ENCODE measurements around the gene LCORL. TPM values are rescaled to one million over a fixed set of nuclear protein-coding genes. Genes with fewer than 3 reads are reported as not detected.
"Not testable (repeated sequence)": the region's sequence is repeated elsewhere in the genome, so short reads cannot be mapped to it uniquely, and the experiment has no call there.

The LCORL gene
- total RNA-seq, 1 experiment from 2014 or later, result 11.3 TPM

GRCh38 chr4:17859793-17860406 lies 161.7 kb downstream of the LCORL start:
- no peak overlapping the region for H3K4me3 ChIP-seq (ENCODE audit: low read depth, low read length)
- no TSS peak for BruUV-seq (replicated peaks)
- H3K27me3 ChIP-seq (replicated peaks; ENCODE audit: control insufficient read depth, insufficient read depth, low read length), result no peaks in the 10 kb centered on the region
- TF ChIP-seq, protein P1, sequence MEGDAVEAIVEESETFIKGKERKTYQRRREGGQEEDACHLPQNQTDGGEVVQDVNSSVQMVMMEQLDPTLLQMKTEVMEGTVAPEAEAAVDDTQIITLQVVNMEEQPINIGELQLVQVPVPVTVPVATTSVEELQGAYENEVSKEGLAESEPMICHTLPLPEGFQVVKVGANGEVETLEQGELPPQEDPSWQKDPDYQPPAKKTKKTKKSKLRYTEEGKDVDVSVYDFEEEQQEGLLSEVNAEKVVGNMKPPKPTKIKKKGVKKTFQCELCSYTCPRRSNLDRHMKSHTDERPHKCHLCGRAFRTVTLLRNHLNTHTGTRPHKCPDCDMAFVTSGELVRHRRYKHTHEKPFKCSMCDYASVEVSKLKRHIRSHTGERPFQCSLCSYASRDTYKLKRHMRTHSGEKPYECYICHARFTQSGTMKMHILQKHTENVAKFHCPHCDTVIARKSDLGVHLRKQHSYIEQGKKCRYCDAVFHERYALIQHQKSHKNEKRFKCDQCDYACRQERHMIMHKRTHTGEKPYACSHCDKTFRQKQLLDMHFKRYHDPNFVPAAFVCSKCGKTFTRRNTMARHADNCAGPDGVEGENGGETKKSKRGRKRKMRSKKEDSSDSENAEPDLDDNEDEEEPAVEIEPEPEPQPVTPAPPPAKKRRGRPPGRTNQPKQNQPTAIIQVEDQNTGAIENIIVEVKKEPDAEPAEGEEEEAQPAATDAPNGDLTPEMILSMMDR (IDR thresholded peaks at IDR 0.05; ENCODE audit: insufficient read depth in 1 of 2, low read depth in 1 of 2, low read length in 1 of 2, severe bottlenecking in 1 of 2, unreplicated experiment in 1 of 2), result no peak
- intact Hi-C loops (cut with micrococcal nuclease; ENCODE audit: unreplicated experiment), result loop anchor here (5.0 kb wide), 1 partner anchor 217 kb away; no protein-coding TSS in a partner anchor
- no peaks in the 10 kb centered on the region; the same call in 1 of the 2 replicates for H3K9me3 ChIP-seq
- H3K9me3 Mint-ChIP-seq (ENCODE audit: unreplicated experiment), result peaks cover 9% of the 10 kb centered on the region
- no peak overlapping the region for H3K27ac Mint-ChIP-seq (ENCODE audit: unreplicated experiment)
- peaks cover 6% of the 10 kb centered on the region for H3K36me3 Mint-ChIP-seq (ENCODE audit: insufficient read depth, unreplicated experiment)
- no peak for DNase-seq
- ChIA-PET POLR2A (no interaction called here), CTCF (no interaction called here)
- H3K4me3 Mint-ChIP-seq (ENCODE audit: unreplicated experiment), result no peak overlapping the region
- no peaks in the 10 kb centered on the region for H3K4me1 ChIP-seq
- H3K4me1 Mint-ChIP-seq (ENCODE audit: low read depth, unreplicated experiment), result no peaks in the 10 kb centered on the region
- H3K36me3 ChIP-seq (ENCODE audit: control insufficient read depth, insufficient read depth, low read length), result no peaks in the 10 kb centered on the region
- no peaks in the 10 kb centered on the region for H3K27me3 Mint-ChIP-seq (ENCODE audit: insufficient read depth, unreplicated experiment)

DNA sequence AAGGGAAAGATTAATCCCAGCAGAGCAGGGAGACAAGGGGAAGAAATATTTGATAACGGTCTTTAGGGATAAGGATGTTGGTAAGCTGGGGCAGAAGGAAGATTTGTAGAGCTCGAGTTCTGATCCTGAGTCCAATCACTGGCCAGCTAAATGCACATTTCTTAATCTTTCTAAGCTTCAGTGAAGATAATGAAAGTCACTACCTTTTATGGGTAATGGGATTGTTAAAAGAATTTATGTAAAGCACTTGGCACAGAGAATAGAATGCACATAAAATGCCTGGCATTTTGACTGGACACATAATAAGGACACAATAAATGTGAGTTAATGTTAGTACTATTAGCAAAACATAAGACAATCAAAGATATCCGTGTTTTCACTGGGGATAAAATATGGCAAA lies 167.5 kb downstream of the LCORL start:
- DNase-seq, result no peak
- no TSS peak for BruUV-seq (replicated peaks)
- Histone ChIP-seq H3K4me1 (no peaks in the 10 kb centered on the region), H3K4me3 (ENCODE audit: low read depth, low read length) (no peak overlapping the region), H3K9me3 (no peaks in the 10 kb centered on the region), H3K36me3 (ENCODE audit: control insufficient read depth, insufficient read depth, low read length) (no peaks in the 10 kb centered on the region), H3K27me3 (replicated peaks; ENCODE audit: control insufficient read depth, insufficient read depth, low read length) (no peaks in the 10 kb centered on the region)
- TF ChIP-seq, protein P1 (IDR thresholded peaks at IDR 0.05; ENCODE audit: insufficient read depth in 1 of 2, low read depth in 1 of 2, low read length in 1 of 2, severe bottlenecking in 1 of 2, unreplicated experiment in 1 of 2), result no peak
- H3K4me1 Mint-ChIP-seq (ENCODE audit: low read depth, unreplicated experiment), result no peaks in the 10 kb centered on the region
- CTCF ChIA-PET, result no interaction called here
- no peak overlapping the region for H3K4me3 Mint-ChIP-seq (ENCODE audit: unreplicated experiment)
- peaks cover 10% of the 10 kb centered on the region for H3K36me3 Mint-ChIP-seq (ENCODE audit: insufficient read depth, unreplicated experiment)
- POLR2A ChIA-PET, result no interaction called here
- no peaks in the 10 kb centered on the region for H3K27me3 Mint-ChIP-seq (ENCODE audit: insufficient read depth, unreplicated experiment)
- intact Hi-C loops (cut with micrococcal nuclease; ENCODE audit: unreplicated experiment), result no loop called here
- H3K9me3 Mint-ChIP-seq (ENCODE audit: unreplicated experiment), result no peaks in the 10 kb centered on the region
- H3K27ac Mint-ChIP-seq (ENCODE audit: unreplicated experiment), result no peak overlapping the region

- Histone ChIP-seq H3K4me1 (no peaks in the 10 kb centered on the region), H3K36me3 (ENCODE audit: control insufficient read depth, insufficient read depth, low read length) (no peaks in the 10 kb centered on the region), H3K27me3 (replicated peaks; ENCODE audit: control insufficient read depth, insufficient read depth, low read length) (no peaks in the 10 kb centered on the region), H3K9me3 (no peaks in the 10 kb centered on the region), H3K4me3 (ENCODE audit: low read depth, low read length) (no peak overlapping the region)
- peaks cover 10% of the 10 kb centered on the region for H3K36me3 Mint-ChIP-seq (ENCODE audit: insufficient read depth, unreplicated experiment)
- intact Hi-C loops (cut with micrococcal nuclease; ENCODE audit: unreplicated experiment), result no loop called here
- H3K9me3 Mint-ChIP-seq (ENCODE audit: unreplicated experiment), result no peaks in the 10 kb centered on the region
- ChIA-PET POLR2A (no interaction called here), CTCF (no interaction called here)
- H3K27me3 Mint-ChIP-seq (ENCODE audit: insufficient read depth, unreplicated experiment), result no peaks in the 10 kb centered on the region
- BruUV-seq (replicated peaks), result no TSS peak
- TF ChIP-seq, protein P1 (IDR thresholded peaks at IDR 0.05; ENCODE audit: insufficient read depth in 1 of 2, low read depth in 1 of 2, low read length in 1 of 2, severe bottlenecking in 1 of 2, unreplicated experiment in 1 of 2), result no peak
- H3K27ac Mint-ChIP-seq (ENCODE audit: unreplicated experiment), result no peak overlapping the region
- no peak overlapping the region for H3K4me3 Mint-ChIP-seq (ENCODE audit: unreplicated experiment)
- H3K4me1 Mint-ChIP-seq (ENCODE audit: low read depth, unreplicated experiment), result no peaks in the 10 kb centered on the region
- no peak for DNase-seq
Measured at GRCh38 chr4:17851959-17852358, 169.6 kb downstream of the LCORL start.

GRCh38 chr4:17850295-17850694 lies 171.3 kb downstream of the LCORL start:
- H3K27me3 ChIP-seq (replicated peaks; ENCODE audit: control insufficient read depth, insufficient read depth, low read length); CTCF ChIA-PET; POLR2A ChIA-PET; BruUV-seq (replicated peaks); H3K4me3 ChIP-seq (ENCODE audit: low read depth, low read length); H3K4me1 ChIP-seq; H3K9me3 Mint-ChIP-seq (ENCODE audit: unreplicated experiment); H3K27me3 Mint-ChIP-seq (ENCODE audit: insufficient read depth, unreplicated experiment); H3K4me1 Mint-ChIP-seq (ENCODE audit: low read depth, unreplicated experiment); H3K36me3 ChIP-seq (ENCODE audit: control insufficient read depth, insufficient read depth, low read length); H3K4me3 Mint-ChIP-seq (ENCODE audit: unreplicated experiment); DNase-seq; H3K9me3 ChIP-seq; H3K27ac Mint-ChIP-seq (ENCODE audit: unreplicated experiment); intact Hi-C loops (cut with micrococcal nuclease; ENCODE audit: unreplicated experiment): not testable (repeated sequence)
- peaks cover 23% of the 10 kb centered on the region for H3K36me3 Mint-ChIP-seq (ENCODE audit: insufficient read depth, unreplicated experiment)
